Ovary (tissue), 3 donors: ENCODE measurements around the gene BNC2.

Experiments used
- POLR2A ChIP-seq: fragments of 450-650 bp; IDR thresholded peaks from one replicate; pipeline ENCODE4 v1.6.1; 2017; ENCODE audit warnings: antibody characterized with exemption, mild to moderate bottlenecking, moderate library complexity
- TF ChIP-seq, protein P1 (sequence below), 3 donors: fragments of 450-650 bp in 2 of 3; fragments of 200-600 bp in 1 of 3; IDR thresholded peaks; one replicate each; pipeline versions ENCODE4 v1.5.1 to v1.8.0; 2016 to 2022; ENCODE audit warnings: antibody characterized with exemption in 3 of 3, mild to moderate bottlenecking in 1 of 3
- donor health status: DM: no; HTN: no; CAD: no.

DNA sequence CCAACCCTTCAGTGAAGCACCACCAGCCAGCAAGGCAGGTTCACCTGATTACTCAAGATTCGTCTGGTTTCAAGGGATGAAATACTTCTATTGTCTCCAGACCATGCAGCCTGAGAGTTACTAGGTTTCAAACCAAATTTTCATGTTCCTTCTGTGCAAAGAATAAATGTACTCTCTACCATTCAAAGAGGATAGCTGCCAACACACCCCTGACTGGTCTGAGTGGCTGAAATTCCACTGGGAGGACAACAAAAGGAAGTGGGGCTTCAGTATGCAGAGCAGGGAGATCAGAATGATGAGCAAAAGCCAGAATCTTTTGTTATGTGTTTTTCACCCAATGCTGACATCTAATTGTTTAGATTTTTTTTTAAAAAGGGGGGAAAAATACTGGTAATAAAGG lies 356.3 kb downstream of the BNC2 start:
- no peak for TF ChIP-seq POLR2A
- TF ChIP-seq, protein P1, sequence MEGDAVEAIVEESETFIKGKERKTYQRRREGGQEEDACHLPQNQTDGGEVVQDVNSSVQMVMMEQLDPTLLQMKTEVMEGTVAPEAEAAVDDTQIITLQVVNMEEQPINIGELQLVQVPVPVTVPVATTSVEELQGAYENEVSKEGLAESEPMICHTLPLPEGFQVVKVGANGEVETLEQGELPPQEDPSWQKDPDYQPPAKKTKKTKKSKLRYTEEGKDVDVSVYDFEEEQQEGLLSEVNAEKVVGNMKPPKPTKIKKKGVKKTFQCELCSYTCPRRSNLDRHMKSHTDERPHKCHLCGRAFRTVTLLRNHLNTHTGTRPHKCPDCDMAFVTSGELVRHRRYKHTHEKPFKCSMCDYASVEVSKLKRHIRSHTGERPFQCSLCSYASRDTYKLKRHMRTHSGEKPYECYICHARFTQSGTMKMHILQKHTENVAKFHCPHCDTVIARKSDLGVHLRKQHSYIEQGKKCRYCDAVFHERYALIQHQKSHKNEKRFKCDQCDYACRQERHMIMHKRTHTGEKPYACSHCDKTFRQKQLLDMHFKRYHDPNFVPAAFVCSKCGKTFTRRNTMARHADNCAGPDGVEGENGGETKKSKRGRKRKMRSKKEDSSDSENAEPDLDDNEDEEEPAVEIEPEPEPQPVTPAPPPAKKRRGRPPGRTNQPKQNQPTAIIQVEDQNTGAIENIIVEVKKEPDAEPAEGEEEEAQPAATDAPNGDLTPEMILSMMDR (IDR thresholded peaks at IDR 0.05): no peak
